Measurements from ENCODE around the gene PUM2.
A peak's percentile ranks its signal among the peaks of the same experiment; 100 is the strongest.
"Not testable (repeated sequence)": the region's sequence is repeated elsewhere in the genome, so short reads cannot be mapped to it uniquely, and the experiment has no call there.

The PUM2 gene

DNA sequence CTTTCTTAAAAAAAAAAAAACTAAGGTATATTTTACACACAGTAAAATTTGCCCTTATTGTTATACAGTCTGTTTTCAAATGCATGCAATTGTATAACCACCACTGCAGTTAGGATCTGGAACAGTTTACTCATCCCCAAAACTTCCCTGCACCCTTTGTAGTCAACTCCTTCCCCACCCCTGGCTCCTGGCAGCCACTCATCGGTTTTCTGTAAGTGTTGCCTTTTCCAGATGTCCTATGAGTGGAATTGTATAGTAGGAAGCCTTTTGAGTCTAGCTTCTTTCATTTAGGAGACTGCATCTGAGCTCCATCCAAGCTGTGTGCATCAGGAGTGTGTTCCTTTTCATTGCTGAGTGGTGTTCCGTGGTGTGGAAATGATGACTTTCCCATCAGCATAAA, 116.0 kb downstream of the PUM2 start:
- DNase-seq (ENCODE audit: low spot score), result not testable (repeated sequence)

DNA sequence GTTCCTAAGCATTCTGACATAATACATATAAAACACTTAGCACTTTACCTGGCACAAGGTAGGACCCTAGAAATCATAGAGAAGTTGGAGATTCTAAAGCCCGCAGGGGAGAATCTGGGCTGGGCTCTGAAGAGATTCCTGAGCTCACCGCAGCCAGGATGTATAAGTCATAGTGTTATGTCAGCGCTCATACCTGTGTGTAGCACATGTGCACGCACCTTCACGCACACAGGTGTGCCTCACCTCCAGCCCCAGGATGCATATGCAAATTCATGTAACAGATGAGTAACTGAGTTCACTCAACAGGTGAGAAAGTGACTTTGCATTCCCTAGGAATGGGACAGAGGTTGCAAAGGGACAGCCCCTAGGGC, 117.8 kb downstream of the PUM2 start:
- DNase-seq (ENCODE audit: low spot score), result peak; percentile 92

DNA sequence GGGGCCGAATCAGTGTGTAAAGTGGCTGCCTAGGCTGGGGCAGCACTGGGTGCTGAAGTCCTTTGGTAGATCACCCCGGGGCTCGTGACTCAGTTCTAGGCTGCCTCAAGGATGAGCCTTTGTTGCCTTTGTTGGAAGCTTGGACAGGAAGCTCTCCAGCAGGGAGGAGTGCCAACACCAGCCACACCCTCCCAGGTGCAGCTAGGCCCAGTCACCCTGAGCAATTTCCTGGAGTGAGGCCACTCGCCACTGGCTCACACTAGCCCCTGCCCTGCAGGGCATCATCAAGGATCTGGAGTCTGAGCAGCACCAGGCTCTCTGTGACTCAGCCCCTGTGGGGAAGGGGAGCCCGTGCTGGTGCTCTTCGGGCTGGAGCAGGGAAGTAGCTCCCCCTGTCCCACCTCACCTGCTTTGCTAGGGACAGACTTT, 119.0 kb downstream of the PUM2 start:
- peak; percentile 98 for DNase-seq (ENCODE audit: low spot score)

DNA sequence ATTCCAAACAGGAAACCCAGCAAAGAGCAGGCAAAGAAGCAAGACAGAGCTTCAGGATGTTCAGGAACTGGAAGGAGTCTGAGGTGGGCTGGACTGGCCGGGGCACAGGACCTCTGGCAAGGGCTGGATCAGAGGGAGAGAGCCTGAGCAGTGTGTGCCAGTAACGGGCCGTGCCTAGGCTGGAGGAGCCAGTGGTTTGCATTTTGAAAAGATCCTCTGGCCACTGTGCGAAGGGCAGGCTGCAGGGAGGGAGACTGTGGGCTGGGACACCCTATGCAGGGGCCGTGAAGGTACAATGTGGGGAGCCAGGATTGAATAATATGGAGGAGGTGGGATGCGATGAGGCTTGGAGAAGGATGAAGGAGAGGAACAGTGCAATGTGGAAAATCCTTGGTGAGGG, 119.5 kb downstream of the PUM2 start:
- no peak for DNase-seq (ENCODE audit: low spot score)

DNA sequence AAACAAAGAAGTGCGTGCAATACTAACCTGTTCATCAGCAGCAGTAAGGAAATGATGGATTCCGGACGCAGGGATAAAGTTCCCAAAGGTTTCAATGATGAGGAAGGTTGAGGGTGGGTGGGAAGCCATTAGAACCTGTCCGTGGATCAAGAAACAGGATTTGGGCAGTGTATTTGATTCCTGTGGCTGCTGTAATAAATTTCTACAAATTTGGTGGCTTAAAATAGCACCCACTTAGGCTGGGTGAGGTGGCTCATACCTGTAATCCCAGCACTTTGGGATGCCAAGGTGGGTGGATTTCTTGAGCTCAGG, 120.6 kb downstream of the PUM2 start:
- no peak for DNase-seq (ENCODE audit: low spot score)

DNA sequence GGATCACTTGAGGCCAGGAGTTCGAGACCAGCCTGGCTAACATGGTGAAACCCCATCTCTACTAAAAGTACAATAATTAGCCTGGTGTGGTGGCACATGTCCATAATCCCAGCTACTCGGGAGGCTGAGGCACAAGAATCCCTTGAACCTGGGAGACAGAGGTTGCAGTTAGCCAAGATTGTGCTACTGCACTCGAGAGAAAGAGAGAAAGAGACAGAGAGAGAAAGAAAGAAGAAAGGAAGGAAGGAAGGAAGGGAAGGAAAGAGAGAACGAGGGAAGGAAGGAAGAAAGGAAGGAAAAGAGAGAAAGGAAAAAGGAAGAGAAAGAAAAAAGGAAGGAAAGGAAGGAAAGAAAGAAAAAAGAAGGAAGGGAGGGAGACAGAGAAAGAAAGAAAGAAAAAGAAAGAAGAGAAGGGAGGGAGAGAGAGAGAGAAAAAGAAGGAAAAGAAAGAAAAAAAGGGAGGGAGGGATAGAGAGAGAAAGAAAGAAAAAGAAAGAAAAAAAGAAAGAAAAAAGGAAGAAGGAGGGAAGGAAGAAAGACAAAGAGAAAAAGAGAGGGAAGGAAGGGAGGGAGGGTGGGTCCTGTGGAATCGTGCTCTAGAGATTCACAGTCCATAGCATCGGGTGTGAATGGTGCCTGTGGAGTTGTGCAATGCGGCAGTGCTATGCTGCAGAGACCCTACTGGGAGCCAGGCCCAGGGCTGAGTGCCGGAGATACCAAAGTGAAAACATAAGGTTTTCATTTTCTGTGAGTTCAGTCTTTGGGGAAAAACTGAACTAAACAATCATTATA, 121.1 kb downstream of the PUM2 start:
- DNase-seq (ENCODE audit: low spot score), result no peak

DNA sequence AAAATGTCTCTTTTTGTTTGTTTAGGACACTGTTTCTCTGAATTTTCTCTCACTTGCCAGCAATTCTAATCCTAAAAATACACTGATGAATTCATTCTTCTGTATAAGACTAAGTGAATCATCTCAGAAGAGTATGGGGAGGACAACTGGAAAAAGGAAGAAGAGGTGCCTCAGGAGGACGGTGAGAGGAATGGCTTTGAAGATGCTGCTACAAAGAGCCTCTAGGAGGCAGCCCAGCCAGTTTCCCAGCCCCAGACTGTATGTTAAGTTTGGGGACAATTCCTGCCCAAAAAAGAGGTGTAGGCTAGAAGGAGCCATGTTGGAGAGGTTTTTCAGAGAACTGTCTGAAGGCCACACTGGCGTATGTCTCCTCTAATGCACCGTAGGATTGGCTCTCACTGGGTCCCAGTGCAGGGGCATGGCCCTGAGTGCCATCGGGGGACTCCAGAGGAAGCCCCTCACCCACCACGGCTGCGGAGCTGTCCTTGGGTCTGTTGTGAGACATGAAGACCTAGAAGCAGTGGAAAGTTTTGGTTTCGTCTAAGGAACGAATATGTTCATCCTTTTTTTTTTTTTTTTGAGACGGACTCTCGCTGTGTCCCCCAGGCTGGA, 122.6 kb downstream of the PUM2 start:
- DNase-seq (ENCODE audit: low spot score), result no peak

DNA sequence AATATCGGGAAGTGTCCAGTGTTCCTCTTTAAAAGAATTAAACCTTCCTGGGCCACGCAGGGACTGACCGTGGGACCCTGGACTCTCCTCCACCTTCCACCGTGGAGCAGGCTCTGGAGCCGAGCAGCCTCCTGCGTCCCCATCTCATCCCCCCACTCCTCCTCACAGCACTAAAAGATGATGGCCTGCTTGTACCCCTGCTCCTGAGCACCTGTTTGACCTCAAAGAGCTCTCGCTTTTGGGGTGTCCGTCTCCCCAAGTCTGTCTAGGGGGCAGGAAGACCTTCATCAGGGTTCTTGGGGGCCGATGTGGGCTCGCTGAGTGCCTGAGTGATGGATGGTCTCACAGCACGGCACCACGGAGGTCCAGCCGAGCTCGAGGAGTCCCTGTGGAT, 124.5 kb downstream of the PUM2 start:
- no peak for DNase-seq (ENCODE audit: low spot score)

DNA sequence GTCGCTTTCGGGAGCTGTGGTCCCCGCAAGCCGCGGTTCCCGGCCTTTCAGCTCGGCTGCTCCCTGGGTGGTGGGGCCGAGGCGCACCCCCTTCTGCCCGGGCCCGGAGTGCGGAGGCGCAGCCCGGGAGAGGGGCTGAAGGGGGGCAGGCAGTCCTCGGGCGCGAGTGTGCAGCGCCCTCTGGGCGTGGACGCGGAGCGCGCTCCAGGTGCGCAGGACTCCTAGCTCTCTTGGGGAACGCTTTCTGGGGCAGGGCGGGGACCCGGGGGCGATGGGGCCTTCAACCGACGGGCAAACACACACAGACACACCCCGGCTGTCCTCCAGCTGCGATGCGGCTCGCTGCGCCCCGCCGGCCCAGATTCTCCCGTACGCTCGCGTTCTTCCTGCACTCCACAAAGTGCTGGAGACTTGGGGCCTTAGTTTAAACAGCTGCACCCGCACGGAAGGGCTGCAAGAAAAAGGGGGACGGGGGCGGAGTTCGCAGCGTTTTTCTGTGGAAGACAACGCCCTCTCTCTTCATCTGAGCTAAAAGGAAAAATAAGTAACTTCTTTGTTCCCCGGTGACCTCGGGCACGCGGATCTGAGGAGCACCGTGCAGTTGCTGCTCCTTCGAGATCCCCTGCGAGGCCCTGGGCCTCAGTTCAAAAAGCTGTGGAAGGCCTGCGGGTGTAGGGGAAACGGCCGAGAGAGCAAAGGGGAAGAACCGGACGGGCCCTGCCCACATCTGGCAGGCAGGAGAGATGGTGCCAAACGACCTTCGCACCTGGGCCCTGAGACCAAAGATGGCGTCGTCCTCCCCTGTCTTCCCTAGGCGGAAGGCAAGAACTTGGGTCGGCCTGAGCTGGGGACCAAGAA, 125.1 kb downstream of the PUM2 start:
- DNase-seq (ENCODE audit: low spot score), result peak; percentile 78

DNA sequence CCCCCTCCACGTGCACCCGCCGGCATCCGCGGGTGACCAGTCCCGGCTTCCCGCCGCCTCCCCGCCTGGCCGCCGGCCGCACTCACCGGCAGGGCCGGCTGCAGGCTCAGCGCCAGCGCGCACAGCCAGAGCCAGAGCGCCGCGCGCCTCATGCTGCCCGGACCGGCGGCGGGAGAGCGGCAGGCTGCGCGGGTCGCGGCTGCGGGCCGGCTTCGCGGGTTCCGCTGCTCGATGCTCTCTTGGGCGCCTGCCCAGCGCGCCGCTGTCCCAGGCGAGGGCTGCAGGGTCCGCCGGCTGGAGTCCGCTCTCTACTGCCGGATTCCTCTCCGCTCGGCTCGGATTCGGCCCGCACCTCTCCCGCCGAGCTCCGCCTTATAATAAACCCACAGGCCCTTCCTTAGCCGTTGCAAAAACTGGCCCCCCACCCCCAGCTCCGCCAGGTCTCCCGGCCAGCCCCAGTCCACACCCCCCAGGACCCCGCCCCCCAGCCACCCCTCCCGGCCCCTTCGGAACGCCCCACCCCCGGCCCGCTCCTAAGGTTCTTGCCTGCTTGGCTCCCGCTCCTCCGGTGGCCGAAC, 125.8 kb downstream of the PUM2 start, which contains the start of gene SDC1:
Gene SDC1 (minus strand): TSS at position 415 of the 578 bp plus-strand sequence. CDS start 263 bp downstream, at position 152.
- DNase-seq (ENCODE audit: low spot score), result peak; percentile 65

DNA sequence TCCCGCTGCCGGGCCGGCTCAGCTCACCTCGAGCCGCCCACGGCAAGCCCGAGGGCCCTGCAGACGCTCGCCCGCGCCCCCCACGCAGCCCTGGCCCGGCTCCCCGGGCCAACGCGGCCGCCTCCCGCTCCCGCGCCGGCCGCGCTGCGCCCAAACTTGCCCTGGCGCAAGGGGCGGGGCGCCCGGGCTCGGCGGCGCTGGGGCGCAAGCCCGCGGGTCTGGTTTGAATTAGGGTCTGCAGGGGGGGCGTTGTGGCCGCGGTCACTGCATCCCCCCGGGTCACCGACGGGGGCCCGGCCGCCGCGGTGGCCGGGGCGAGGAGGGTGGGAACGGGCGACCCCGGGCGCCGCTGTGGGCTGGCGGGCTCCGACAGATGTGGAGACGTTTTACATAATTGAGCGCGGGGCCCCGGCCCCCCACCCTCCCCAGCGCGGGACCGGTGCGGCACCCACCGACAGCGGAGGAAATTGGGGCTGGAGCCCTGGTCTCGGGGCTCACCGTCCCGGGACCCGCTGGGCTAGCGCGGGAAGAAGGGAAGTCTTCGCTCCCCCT, 126.4 kb downstream of the PUM2 start:
- DNase-seq (ENCODE audit: low spot score), result no peak

DNA sequence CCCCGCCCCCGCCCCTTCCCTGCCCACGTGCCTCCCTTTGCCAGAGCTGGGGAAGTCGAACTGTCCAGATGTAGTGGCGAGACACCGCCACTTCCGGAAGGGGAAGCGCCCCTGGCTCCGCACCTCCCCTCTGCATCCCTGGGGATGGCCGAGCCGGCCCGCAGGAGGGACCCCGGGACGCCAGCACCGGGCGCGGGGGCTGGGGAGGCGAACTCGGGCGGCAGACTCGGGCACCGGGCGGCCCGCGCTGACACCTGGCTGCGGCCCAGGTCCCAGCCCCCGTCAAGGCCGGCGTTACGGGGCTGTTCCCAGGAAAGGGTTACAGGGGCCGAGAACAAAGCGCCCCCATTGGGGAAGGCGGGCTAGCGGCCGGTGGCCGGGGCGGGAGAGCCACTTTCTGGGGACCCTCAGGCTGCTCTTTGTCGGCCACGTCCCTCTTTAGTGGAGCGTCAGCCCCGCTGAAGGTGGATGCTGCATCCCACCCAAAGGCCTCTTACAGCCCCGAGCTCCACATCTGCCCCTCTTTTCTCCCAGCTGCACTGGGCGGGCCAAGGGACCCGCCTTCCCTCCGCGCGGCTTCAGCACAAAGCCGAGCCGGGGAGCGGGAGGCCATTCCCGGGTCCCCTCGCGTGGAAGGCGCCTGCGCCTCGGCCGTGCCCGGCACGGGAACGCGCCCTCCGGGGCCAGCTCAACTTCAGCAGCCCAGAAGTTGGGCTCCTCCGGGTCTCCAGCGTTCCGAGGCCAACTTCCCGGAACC, 127.1 kb downstream of the PUM2 start:
- DNase-seq (ENCODE audit: low spot score), result peak; percentile 74

DNA sequence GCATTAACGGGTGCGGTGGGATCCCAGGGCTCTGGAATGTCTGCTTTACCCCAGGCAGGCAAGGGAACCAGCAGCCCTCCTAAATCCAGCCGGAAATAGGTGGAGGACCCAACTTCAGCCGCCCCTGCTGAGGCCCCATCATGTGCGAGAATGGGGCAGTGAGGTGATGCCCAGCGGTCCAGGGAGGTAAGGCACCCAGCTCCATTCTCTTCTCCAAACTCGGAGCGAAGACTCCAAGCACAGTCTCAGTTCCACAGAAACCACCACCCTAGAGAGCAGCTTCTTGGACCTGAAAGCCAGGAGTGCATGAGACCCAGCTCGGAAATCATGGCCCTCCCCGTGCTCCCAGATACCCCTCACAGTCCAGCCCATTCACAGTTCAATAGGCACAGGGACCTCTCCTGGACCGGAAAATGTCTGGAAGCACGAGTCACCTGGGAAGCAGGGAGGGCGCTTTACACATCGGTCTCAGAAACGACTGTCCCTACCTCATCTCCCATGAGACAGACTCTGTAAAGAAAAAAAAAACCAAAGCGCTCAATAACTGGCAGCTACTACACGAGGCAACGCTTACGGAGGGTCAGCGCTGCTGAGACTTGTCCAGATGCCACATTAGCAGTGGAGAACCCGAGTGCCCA, 127.8 kb downstream of the PUM2 start:
- DNase-seq (ENCODE audit: low spot score), result peak; percentile 77

DNA sequence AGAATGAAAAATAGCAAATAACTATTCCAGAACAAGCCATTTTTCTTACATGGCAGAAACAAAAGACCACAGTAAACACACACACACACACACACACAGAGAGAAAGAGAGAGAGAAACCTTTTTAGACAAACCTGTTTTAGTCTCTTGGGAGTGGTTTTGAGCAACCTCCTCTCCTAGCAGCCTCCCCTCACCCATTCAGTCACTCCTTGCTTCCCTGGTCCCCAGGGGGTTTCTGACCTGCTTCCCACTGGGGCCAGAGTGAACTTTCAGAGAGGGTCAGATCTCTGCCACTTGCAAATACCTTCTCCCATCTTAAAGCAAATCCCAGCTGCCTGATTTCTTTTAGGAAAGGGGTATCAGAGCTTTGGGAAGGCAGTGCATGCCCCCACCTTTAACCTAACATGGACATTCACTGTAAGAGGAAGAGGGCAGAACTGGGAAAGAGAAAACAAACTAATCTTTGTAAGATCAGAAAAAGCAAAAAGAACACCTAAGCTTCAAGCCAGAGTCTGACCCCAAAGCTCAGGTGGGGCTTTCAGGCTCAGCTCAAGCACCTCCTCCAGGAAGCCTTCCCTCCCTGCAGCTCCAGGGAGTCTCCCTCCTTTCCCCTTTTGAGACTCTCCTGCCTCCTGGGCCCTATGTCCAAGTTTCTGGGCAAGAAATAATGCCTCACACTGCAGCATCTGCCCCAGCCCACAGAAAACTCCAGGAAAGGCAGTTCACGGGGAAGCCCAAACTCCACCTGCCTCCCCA, 128.5 kb downstream of the PUM2 start:
- DNase-seq (ENCODE audit: low spot score), result no peak

DNA sequence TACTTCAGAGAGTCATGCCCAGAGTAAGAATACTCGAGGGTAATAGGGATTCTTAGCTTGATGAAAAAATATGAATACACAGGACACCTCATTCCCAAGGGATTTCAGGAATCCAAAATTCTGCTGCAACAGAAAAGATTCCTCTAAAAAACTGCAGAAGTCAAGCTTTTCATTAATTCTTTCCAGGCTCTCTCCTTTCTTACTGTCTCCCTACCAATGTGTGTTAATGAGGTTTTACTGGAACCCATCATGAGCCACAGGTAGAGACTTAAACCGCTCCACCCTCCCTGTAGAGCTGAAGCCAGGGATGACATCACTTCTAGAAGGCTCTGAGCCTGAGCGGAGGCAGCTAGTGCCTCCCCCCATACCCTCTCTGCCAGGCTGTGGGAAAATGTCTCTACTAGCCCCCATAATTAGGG, 129.1 kb downstream of the PUM2 start:
- peak; percentile 72 for DNase-seq (ENCODE audit: low spot score)

DNA sequence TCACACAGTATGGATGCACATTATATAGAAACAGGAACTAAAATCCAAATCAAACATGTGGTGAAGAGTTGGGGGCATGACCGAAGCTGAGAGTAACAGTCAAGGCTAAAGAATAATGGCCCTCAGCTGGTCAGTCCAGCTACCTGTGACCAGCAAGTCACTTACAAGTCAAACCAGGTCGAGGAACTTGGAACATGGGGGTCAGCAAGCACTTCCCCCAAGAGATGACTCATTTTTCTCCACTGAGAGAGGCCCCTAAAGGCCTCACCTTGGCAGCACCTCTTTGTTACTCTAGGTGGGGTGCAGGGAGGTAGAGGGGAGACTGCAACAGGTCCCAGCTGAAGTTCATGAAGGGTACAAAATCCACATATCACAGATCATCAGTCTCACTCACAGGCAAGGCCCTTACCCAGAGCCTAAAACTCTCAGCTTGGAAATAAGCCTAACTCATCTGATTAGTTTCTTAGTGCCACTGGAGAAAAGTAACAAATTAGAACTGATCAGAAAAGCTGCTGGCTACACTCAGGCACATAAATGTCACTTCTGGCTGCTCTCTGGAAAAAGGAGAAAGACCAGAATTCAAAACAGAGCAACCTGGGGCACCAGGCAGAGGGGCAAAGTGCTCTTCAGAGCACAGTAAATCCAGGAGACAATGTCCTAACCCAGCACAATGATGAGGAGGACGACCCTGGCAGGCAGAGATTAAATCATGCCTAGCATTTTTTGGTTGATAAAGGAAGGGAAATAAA, 129.7 kb downstream of the PUM2 start:
- no peak for DNase-seq (ENCODE audit: low spot score)

DNA sequence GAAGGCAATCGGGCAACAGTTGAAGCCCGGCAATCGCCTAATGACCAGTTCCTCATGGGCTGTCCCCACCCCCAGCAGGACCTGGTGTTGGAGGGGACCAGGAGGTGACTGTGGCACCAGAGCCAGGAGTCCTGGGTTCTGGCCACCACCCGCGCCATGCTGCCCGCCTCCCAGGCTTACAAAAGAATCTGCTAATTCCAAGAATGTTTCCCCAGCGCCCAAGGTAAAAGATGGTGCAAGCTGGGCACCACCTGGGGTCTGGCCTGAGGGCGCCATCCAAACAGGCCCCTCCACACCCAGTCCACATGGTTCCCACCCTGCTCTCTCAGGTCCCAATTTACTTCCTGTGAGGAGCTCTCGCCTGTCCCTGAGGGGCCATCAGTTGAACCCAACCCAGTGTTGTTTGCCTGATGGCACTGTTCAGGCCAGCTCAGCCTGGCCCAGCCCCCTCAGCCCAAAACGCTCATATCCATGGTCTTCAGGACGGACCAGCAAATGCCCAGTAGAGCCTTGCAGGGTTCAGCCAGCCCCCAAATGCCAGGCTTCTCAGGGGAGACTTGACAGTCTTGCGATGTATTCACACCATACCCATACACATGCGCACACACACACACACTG, 130.8 kb downstream of the PUM2 start:
- DNase-seq (ENCODE audit: low spot score), result no peak

DNA sequence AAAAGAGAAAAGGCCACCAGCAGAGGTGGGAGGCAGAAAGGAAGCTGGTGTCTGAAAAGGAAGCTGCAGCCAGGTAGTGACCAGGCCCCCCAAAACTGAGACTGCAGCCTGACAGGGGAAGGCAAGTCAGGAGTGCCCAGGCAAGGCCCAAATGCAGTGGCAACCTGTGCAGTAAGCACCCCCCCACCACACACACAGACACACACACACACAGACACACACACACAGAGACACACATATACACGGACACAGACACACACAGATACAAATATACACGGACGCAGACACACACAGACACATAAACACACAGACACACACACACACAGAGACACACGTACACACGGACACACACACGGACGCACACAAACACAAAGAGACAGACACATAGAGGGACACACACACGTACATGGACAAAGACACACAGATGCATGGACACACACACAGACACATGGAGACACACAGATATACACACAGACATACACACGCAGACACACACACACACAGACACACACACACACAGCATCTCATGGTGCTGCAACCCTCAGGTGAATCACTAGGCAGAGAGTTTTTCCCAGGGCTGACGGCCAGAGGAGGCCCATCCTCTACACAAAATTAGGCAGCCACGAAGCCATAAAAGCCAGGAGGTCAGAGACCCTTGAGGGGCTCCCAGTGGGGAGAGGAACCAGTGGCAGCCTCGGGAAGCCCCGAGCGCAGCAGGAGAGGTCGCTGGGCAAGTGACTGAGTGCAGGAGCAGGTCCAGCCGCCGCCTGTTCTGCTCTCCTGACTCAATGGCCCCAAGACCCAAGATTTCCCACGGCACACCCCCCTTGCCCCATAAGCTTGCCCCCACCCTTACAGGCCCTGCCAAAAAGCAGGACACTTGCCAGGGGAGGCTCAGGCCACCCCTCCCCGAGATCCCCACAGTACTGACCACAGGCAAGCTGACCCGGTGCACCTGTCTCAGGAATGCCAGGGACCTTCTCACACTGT, 132.0 kb downstream of the PUM2 start:
- no peak for DNase-seq (ENCODE audit: low spot score)

Measured in kidney tubule cell (primary cell).